SH-SY5Y (cell line): ENCODE results near the gene SLC6A2.

Experiments used
- GATA2 ChIP-seq: IDR thresholded peaks from 2 replicates; pipeline ENCODE4 v1.6.1; 2011; ENCODE audit warnings: mild to moderate bottlenecking, low read depth, low read length
- GATA3 ChIP-seq: IDR thresholded peaks from 2 replicates; pipeline ENCODE4 v1.6.1; 2011; ENCODE audit warnings: low read depth, mild to moderate bottlenecking, low read length, moderate library complexity

SLC6A2 gene

DNA sequence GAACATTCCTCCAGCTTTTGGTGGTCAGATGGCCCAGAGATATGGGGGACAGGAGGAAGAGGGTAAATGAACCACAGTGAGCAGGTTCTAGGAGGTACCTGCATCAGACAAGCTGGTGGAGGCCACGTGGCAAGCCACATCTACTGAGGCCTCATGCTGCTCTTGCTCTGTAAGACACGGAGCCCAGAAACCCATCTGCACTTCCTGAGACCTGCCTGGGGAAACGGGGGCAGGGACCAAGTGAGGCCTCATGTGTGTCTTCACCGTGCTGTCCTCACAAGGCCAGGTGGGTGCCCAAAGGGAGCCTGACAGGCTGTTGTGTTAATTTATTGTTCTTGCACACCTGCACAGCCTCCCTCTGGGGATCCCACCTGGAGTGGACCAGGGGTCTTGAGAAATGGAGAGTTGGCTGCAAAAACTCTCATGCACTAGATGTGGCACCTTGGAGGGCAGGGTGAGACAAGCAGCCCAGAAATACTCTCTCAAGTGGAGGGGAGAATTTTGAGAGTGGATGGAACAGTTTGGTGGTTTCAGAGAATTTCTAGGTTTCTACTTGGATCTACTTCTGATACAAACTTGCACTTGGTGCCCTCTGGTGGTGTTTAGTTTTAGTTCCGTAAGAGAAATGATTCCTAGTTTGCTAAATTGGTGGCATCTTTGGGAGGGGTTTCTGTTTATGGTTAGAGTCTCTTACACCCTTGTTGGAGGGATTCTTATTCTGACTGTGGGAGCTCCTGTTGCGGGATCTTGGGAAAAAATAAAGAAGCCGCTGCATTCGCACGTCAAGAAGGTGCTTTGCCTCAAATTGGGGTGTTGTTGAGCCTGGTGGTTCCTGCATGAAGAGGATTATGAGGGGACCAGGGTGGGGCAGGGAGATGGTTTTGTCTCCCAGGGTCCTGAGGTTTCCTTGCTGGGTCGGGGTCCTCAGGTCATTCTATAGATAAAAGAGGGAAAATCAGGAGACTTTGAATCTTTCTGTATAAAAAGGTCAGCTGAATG lies 47.5 kb downstream of the SLC6A2 start:
- TF ChIP-seq GATA2 = no peak
- TF ChIP-seq GATA3 = no peak

DNA sequence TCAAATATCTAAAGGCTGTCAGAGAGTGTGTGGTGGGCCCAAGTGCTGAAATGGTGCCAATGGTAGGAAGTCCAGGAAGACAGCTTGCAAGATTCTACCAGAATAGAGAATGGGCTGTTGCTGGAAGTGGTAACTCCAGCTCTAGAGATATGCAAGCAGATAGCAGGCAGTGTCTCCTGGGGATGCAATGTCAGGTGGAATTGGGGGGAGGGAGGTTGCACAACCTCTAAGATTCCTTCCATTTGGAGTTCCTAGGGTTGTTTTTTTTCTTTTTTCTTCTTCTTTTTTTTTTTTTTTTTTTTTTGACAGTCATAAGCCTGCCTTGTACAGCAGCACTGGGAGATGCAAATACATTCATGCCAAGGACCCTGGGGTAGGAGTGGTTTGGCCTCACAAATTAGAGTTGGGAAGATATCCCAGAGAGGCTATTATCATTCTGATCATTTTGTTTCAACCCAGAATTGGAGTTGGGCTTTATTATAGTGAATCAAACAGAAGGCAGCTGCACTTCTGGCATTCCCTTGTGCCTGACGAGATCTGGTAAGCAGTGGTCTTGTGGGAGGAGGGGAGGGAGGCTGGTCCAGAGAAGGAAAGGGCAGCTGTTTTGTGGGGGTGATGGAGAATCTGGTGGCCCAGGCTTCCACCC lies 51.1 kb downstream of the SLC6A2 start:
- TF ChIP-seq GATA2 (peak; percentile 50; the same call in 1 of the 2 replicates), GATA3 (no peak)

- TF ChIP-seq GATA3 = no peak
- TF ChIP-seq GATA2 = no peak
These were observed 54.0 kb downstream of the SLC6A2 start for GRCh38 chr16:55709801-55710200.

DNA sequence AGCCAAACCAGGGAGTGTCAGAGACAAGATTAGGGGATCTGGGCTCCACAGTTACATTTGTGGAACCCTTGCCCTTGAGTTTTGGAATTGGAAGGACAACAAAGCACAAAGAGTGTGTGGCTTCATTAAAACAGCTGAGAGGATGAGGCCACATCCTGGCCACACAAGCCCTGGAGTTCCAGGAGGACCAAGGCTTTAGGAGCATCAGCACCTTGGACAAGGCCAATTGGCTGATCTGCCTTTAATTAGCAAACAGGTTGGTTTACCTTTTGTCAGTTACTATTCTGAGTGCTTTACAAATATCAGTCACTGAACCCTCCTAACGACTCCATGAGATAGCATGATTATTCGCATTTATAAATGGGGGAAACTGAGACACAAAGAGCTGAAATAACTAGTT lies 54.7 kb downstream of the SLC6A2 start:
- TF ChIP-seq GATA2 (no peak), GATA3 (no peak)

GRCh38 chr16:55711959-55712876 lies 56.4 kb downstream of the SLC6A2 start:
- TF ChIP-seq GATA3 = no peak
- peak; percentile 53; the same call in 1 of the 2 replicates for TF ChIP-seq GATA2

GRCh38 chr16:55713103-55713502 lies 57.3 kb downstream of the SLC6A2 start:
- TF ChIP-seq GATA3 = no peak
- no peak for TF ChIP-seq GATA2

DNA sequence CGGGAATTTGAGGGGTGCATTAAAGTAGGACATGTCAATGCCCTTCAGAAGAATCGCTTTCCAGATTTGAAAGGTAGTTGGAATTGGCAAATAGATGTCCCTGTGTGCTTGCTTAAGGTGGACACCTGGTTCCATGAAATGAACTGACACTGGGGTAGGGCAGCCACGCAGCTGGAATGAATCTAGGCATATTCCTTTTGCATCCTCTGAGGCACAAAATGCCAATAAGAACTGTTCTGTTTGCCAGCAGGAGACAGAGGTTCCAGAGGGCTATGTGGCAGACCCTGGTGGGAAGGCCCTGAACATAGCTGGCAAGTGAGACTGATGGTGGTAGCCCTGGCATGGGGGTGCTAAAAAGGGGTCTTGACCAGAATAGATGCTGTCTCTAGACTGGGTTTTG lies 61.5 kb downstream of the SLC6A2 start:
- TF ChIP-seq GATA3 (no peak), GATA2 (no peak)

DNA sequence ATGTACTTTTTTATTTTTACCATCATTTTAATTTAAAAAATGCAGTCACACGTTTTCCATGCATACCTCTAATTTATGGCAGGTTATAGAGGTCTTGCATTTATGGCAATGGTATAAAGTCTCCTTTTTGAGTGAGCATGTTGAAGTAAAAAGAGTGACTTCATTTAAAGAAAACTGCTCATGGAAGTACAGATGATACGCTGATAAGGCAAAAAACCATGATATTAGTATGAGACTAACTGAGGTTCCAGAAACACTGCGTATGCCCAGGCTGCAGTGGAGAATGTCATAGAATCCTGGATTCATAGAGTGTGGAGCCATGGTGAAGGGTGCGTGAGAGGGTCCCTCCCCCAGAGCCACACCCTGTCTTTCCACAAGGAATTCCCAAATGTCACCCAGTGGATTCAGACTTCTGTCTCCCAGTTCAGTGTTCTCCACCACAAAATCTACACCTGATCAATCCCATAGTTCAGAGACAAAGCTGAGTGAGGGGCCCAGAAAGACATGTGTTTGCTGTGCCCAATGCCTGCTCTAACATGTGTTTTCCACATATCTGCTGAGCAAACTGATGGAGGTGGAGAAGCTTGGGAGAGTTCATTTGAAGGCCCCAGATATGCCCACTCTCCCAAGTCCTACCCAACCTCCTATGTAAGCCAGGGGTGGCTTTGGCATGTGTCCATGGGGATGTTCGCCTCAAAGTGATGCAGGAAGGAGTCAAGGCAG lies 69.4 kb downstream of the SLC6A2 start:
- no peak for TF ChIP-seq GATA2
- no peak for TF ChIP-seq GATA3

DNA sequence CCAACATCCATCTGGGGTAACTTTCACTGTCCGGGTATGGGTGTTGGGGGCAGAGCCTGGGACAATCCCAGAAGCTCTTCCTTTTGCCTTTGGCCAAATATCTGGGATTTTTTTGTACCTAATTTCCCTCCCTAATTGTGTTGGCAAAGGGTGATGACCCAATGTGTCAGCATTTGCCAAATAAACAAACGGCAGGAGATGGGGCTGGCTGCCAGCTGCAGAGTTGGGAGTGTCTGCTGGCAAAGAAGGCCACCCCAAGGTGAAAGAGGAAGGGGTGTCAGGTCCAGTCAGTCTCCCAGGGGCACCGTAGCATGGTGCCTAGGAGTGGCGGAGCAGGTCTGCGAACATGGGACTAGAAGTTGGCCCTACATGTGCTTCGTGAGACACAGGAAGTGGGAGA lies 73.0 kb downstream of the SLC6A2 start:
- TF ChIP-seq GATA3 (no peak), GATA2 (no peak)

DNA sequence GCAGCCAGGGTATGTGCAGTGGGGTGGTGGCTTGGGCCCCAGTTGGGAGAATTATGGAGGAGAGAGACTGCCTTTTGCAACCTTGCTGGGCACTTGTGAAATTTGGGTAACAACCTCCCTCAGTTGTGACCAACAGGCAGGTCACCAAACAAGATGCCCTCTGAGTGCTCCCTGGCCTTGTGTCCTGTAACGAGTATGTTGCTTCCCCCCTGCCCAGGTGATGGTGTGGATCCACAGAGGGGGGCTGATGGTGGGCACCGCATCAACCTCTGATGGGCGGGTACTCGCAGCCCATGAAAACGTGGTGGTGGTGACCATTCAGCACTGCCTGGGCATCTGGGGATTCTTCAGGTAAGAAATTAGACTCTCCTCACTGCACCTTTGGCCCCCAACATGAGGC lies 74.3 kb downstream of the SLC6A2 start:
- TF ChIP-seq GATA3 (no peak), GATA2 (no peak)

- TF ChIP-seq GATA3 (no peak), GATA2 (no peak)
These were observed 76.7 kb downstream of the SLC6A2 start for GRCh38 chr16:55732496-55732895.

- TF ChIP-seq GATA3 (no peak), GATA2 (no peak)
These were observed 78.9 kb downstream of the SLC6A2 start for GRCh38 chr16:55734665-55735064.

- TF ChIP-seq GATA3 = no peak
- no peak for TF ChIP-seq GATA2
These were observed 79.5 kb downstream of the SLC6A2 start for GRCh38 chr16:55735120-55735781.
